Fibroblast of lung (primary cell): ENCODE results near the gene NRG2.

Experiments
- EZH2 ChIP-seq: IDR thresholded peaks from 2 replicates; pipeline ENCODE4 v1.5.1; 2012; ENCODE audit warnings: low read length, control low read depth, mild to moderate bottlenecking; ENCODE audit errors: missing control alignments
- TF ChIP-seq, protein P1 (sequence below), 2 donors: IDR thresholded peaks in 1 of 2; conservative IDR thresholded peaks in 1 of 2; 1 replicate in 1 of 2; 2 replicates in 1 of 2; pipeline ENCODE4 v1.5.1; 2011 to 2012; ENCODE audit warnings: low read length in 2 of 2, control low read depth in 1 of 2, inconsistent platforms in 1 of 2, low read depth in 1 of 2, mild to moderate bottlenecking in 1 of 2

DNA sequence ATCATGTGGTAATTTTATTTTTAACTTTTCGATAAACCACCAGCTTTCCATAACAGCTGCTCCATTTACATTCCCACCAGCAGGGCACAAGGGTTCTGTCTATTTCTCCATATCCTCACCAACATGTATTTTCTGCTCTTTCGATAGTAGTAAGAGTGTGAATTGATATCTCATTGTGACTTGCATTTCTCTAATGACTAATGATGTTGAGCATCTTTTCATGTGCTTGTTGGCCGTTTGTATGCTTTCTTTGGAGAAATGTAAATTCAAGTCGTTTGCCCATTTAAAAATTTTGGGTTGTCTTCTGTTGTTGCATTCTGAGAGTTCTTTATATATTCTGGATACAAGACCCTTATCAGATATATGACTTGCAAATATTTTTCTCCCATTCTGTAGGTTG is 201.6 kb downstream of the NRG2 start:
- TF ChIP-seq, protein P1, sequence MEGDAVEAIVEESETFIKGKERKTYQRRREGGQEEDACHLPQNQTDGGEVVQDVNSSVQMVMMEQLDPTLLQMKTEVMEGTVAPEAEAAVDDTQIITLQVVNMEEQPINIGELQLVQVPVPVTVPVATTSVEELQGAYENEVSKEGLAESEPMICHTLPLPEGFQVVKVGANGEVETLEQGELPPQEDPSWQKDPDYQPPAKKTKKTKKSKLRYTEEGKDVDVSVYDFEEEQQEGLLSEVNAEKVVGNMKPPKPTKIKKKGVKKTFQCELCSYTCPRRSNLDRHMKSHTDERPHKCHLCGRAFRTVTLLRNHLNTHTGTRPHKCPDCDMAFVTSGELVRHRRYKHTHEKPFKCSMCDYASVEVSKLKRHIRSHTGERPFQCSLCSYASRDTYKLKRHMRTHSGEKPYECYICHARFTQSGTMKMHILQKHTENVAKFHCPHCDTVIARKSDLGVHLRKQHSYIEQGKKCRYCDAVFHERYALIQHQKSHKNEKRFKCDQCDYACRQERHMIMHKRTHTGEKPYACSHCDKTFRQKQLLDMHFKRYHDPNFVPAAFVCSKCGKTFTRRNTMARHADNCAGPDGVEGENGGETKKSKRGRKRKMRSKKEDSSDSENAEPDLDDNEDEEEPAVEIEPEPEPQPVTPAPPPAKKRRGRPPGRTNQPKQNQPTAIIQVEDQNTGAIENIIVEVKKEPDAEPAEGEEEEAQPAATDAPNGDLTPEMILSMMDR (conservative IDR thresholded peaks at IDR 0.05 in 1 of 2, IDR thresholded peaks at IDR 0.05 in 1 of 2; ENCODE audit: low read depth in 1 of 2, low read length in 2 of 2) = no peak
- no peak for TF ChIP-seq EZH2
